Panc1 (cell line): ENCODE data around the gene MMS22L. TPM values are rescaled to one million over a fixed set of nuclear protein-coding genes. Genes with fewer than 3 reads are reported as not detected.

Experiments
- ATAC-seq: fragments of 200-7000 bp; cut with Tn5 transposase; 2 replicates; pipeline ENCODE4 v1.9.1; 2020; ENCODE audit warnings: mild to moderate bottlenecking, moderate library complexity
- BruUV-seq: library from RNA; stranded (reverse); fragments of 400-500 nt; replicated peaks from 2 replicates; lab custom pipeline; 2021; lab: Mats Ljungman, UMichigan
- CTCF ChIA-PET: fragments of 300-600 bp; sonication (Branson Sonifier 250); formaldehyde crosslinking; loops from one replicate; lab custom pipeline; 2022; ENCODE audit warnings: antibody characterized with exemption; lab: Charles Lee
- POLR2A ChIA-PET: fragments of 300-600 bp; sonication (Branson Sonifier 250); formaldehyde crosslinking; loops from one replicate; lab custom pipeline; 2022; ENCODE audit warnings: antibody characterized with exemption; lab: Charles Lee
- DNase-seq: peaks from one replicate; pipeline ENCODE4 v3.0.0-alpha.2; 2010; ENCODE audit warnings: low read depth, low spot score
- H3K27ac ChIP-seq: 2 replicates; pipeline ENCODE4 v1.5.1; 2011; ENCODE audit warnings: mild to moderate bottlenecking, low read length, inconsistent platforms
- H3K27me3 ChIP-seq: fragments of 200-500 bp; sonication (Bioruptor generic); 2 replicates; pipeline ENCODE4 v1.6.0; 2014; ENCODE audit warnings: low read length, inconsistent platforms; ENCODE audit not compliant: control insufficient read depth, insufficient read depth
- H3K36me3 ChIP-seq: fragments of 200-500 bp; sonication (Bioruptor generic); 2 replicates; pipeline ENCODE4 v1.5.1; 2014; ENCODE audit warnings: inconsistent platforms, mild to moderate bottlenecking, low read length, moderate library complexity; ENCODE audit not compliant: control insufficient read depth, insufficient read depth
- H3K4me1 ChIP-seq: 2 replicates; pipeline ENCODE4 v1.5.1; 2011; ENCODE audit warnings: inconsistent platforms, mild to moderate bottlenecking, low read length, moderate library complexity; ENCODE audit not compliant: control insufficient read depth, insufficient read depth
- H3K4me3 ChIP-seq, 2 experiments: 2 replicates each; pipeline ENCODE4 v1.5.1; 2011 to 2012; ENCODE audit warnings: low read depth in 2 of 2, low read length in 2 of 2, mild to moderate bottlenecking in 2 of 2, inconsistent platforms in 1 of 2, moderate library complexity in 1 of 2
- H3K9me3 ChIP-seq: fragments of 200-500 bp; sonication (Bioruptor generic); 2 replicates; pipeline ENCODE4 v1.5.1; 2014; ENCODE audit warnings: low read depth, mild to moderate bottlenecking, inconsistent platforms, low read length, moderate library complexity; ENCODE audit not compliant: control insufficient read depth, insufficient read depth
- POLR2AphosphoS5 ChIP-seq: IDR thresholded peaks from 2 replicates; pipeline ENCODE4 v1.6.1; 2012; ENCODE audit warnings: mild to moderate bottlenecking, low read depth, low read length, moderate library complexity
- REST ChIP-seq, 2 experiments: IDR thresholded peaks; 2 replicates each; pipeline ENCODE4 v1.6.1; 2011 to 2012; ENCODE audit warnings: low read depth in 2 of 2, control low read depth in 1 of 2, low read length in 1 of 2, mild to moderate bottlenecking in 1 of 2, moderate library complexity in 1 of 2; ENCODE audit not compliant: insufficient read depth in 1 of 2
- SIN3A ChIP-seq: IDR thresholded peaks from 2 replicates; pipeline ENCODE4 v1.6.1; 2012; ENCODE audit warnings: low read depth, mild to moderate bottlenecking, low read length, moderate library complexity, borderline replicate concordance; ENCODE audit not compliant: insufficient read depth
- TCF7L2 ChIP-seq: IDR thresholded peaks from 2 replicates; pipeline ENCODE4 v1.6.1; 2011; ENCODE audit warnings: mild to moderate bottlenecking, low read depth, low read length, inconsistent platforms
- in situ Hi-C: cut with HindIII; loops from 2 replicates; pipeline ENCODE4 v1.10.0; 2016; ENCODE audit warnings: low sequenced_read_pairs, low pct_unique_long_range_greater_than_20kb
- intact Hi-C: fragments of 100-400 bp; cut with micrococcal nuclease; formaldehyde crosslinking; loops from one replicate; pipeline ENCODE4 v1.10.0; 2022; ENCODE audit not compliant: unreplicated experiment
- total RNA-seq: library from RNA; stranded (reverse); gene quantifications from one replicate; pipeline ENCODE4 v1.2.1, GENCODE V29; 2021; ENCODE audit not compliant: unreplicated experiment

MMS22L gene
- total RNA-seq, 1 experiment from 2014 or later, result 28.5 TPM

GRCh38 chr6:97094376-97094775, 188.6 kb downstream of the MMS22L start:
- ChIA-PET POLR2A (no interaction called here), CTCF (no interaction called here)
- intact Hi-C loops (no loop called here), in situ Hi-C loops (no loop called here)
- Histone ChIP-seq H3K9me3 (no peaks in the 10 kb centered on the region), H3K4me3 (no peak overlapping the region), H3K4me1 (no peaks in the 10 kb centered on the region), H3K27ac (no peak overlapping the region), H3K36me3 (no peaks in the 10 kb centered on the region), H3K27me3 (peaks cover 2% of the 10 kb centered on the region; the same call in 1 of the 2 replicates)
- no peak for TF ChIP-seq SIN3A
- no peak for TF ChIP-seq TCF7L2
- TF ChIP-seq POLR2AphosphoS5, result no peak
- no peak for TF ChIP-seq REST (IDR thresholded peaks at IDR 0.05; ENCODE audit: insufficient read depth in 1 of 2, low read depth in 2 of 2, low read length in 1 of 2)
- BruUV-seq, result no TSS peak
- DNase-seq (no peak), ATAC-seq (no peak)

- POLR2A ChIA-PET, result no interaction called here
- no TSS peak for BruUV-seq
- DNase-seq (no peak), ATAC-seq (no peak)
- Histone ChIP-seq H3K27me3 (peaks cover 2% of the 10 kb centered on the region; the same call in 1 of the 2 replicates), H3K4me3 (no peak overlapping the region), H3K4me1 (no peaks in the 10 kb centered on the region), H3K27ac (no peak overlapping the region), H3K36me3 (no peaks in the 10 kb centered on the region), H3K9me3 (no peaks in the 10 kb centered on the region)
- CTCF ChIA-PET, result no interaction called here
- TF ChIP-seq TCF7L2 (no peak), POLR2AphosphoS5 (no peak)
- in situ Hi-C loops (no loop called here), intact Hi-C loops (no loop called here)
These were observed 190.2 kb downstream of the MMS22L start for GRCh38 chr6:97092673-97093305.
